Measurements from ENCODE around the gene AKAP13.

Gene AKAP13

DNA sequence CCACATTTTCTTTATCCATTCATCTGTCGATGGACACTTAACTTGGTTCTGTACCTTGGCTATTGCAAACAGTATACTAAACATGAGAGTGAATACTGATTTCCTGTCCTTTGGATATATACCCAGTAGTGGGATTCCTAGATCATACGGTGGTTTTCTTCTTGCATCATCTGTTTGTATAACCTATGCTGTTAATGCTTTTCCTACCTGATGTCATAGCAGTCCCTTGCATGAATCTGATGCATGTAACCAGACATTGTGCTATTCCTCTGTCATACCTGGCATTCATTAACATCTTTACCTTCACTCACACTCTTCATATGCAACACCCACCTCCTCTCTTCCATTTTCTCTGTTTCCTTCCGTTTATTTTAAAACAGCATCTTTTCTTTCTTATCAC lies 229.1 kb downstream of the AKAP13 start:
- no peak overlapping the region for H3K4me3 ChIP-seq (replicated peaks; ENCODE audit: low read depth, low read length)
- TF ChIP-seq, protein P1, sequence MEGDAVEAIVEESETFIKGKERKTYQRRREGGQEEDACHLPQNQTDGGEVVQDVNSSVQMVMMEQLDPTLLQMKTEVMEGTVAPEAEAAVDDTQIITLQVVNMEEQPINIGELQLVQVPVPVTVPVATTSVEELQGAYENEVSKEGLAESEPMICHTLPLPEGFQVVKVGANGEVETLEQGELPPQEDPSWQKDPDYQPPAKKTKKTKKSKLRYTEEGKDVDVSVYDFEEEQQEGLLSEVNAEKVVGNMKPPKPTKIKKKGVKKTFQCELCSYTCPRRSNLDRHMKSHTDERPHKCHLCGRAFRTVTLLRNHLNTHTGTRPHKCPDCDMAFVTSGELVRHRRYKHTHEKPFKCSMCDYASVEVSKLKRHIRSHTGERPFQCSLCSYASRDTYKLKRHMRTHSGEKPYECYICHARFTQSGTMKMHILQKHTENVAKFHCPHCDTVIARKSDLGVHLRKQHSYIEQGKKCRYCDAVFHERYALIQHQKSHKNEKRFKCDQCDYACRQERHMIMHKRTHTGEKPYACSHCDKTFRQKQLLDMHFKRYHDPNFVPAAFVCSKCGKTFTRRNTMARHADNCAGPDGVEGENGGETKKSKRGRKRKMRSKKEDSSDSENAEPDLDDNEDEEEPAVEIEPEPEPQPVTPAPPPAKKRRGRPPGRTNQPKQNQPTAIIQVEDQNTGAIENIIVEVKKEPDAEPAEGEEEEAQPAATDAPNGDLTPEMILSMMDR (IDR thresholded peaks at IDR 0.05; ENCODE audit: low read depth, low read length, missing control alignments), result no peak
- DNase-seq (ENCODE audit: extremely low read depth, low read depth), result no peak

DNA sequence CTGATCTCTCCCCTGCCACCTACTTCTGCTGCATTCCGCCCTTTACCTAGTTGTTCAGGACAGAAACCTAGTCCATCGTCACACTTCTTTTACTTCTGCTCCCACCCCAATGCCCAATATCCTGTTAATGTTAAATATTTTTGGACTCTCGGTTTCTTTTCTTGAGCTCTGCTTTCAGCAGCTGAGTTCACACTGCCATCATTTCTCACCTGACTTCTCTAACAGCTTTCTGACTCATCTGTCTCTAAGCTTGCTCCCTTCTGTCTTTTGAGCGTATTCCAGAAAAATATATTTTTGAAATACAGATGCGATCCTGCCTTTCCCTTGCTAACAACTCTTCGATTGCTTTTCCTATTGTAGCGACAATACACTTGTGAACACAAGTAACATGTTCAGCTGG lies 231.0 kb downstream of the AKAP13 start:
- no peak for DNase-seq (ENCODE audit: extremely low read depth, low read depth)

DNA sequence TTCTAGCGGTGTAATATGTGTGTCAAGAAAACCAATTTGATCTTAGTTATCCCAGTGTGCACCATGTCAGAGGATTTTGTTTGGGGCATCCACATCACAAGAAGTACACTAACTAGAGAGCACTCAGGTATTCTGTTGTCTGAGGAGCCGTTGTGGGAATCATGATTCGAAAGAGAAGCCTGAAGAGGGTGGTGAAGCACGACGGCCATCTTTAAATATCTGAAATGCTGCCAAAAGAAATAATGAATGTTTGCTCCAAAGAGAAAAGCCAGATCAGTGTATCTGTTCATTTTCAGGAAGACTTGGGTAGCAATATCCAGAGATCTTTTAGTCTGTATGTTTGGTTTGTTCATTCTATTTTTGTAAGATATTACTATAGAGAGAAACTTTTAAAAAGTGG lies 233.7 kb downstream of the AKAP13 start:
- TF ChIP-seq, protein P1 (IDR thresholded peaks at IDR 0.05; ENCODE audit: low read depth, low read length, missing control alignments), result no peak
- no peak for DNase-seq (ENCODE audit: extremely low read depth, low read depth)
- H3K4me3 ChIP-seq (replicated peaks; ENCODE audit: low read depth, low read length), result no peak overlapping the region

More for the DNA sequence above, 231.0 kb downstream of the AKAP13 start:
- TF ChIP-seq, protein P1 (IDR thresholded peaks at IDR 0.05; ENCODE audit: low read depth, low read length, missing control alignments), result no peak
- no peak overlapping the region for H3K4me3 ChIP-seq (replicated peaks; ENCODE audit: low read depth, low read length)

DNA sequence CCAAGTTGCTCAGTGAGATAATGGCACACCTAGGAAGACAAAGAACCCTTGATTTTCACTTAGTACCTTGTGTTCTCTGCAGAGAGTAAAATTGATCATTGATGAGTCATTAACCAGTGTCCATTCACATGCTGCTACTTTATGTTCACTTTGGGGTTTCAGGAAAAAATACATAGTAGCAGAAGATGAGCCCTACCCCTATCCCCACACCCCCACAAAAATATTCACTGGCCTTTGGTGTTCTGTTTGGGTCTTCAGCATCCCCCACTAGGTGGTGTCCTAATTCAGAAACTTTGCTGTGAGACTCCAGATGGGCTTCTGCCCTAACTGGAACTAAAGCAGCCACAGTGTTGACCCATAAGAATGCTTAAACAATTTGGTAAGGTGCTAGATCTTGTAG lies 235.5 kb downstream of the AKAP13 start:
- TF ChIP-seq, protein P1 (IDR thresholded peaks at IDR 0.05; ENCODE audit: low read depth, low read length, missing control alignments), result peak; percentile 67
- no peak for DNase-seq (ENCODE audit: extremely low read depth, low read depth)
- no peak overlapping the region for H3K4me3 ChIP-seq (replicated peaks; ENCODE audit: low read depth, low read length)

DNA sequence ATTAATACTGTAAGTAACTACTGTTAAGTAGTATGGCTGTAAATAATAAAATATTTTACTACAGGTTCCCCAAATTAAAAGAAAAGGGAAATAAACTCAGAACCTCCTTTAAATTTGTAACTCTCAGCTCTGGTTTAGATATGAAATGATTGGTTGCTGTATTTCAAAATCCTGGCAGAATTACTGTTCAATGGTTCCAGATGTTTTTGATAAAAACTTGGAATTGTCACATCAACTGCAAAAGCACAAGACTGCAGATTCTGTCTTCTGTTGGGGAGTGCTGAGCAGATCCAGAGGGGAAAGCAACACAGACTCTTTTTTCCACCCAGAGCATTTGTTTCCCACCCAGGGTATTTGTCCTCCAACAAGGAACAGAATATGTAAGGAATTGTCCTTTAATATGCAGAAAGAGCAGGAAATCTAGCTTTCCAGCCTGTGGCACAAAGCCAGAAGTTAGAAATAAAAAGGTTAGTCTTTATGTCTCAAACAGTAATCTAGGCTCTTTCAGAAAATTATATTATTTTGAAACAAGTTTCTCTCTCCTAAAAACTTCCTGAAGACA lies 236.2 kb downstream of the AKAP13 start:
- TF ChIP-seq, protein P1 (IDR thresholded peaks at IDR 0.05; ENCODE audit: low read depth, low read length, missing control alignments), result no peak
- H3K4me3 ChIP-seq (replicated peaks; ENCODE audit: low read depth, low read length), result no peak overlapping the region
- no peak for DNase-seq (ENCODE audit: extremely low read depth, low read depth)

DNA sequence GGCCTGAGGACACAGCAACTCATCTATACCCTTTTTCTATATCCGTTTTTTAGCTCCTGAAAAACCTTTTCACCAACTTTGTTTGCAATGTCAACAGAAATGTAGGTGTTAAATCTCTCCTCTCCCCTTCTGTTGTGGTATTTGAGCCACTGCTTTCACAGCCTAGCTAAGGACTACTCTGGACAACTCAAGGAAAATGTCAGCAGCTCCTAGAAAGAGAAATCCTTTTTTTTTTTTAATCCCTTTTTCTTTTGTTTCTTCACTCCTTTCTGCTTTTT lies 237.8 kb downstream of the AKAP13 start:
- DNase-seq (ENCODE audit: extremely low read depth, low read depth), result no peak
- no peak overlapping the region; the same call in 1 of the 2 replicates for H3K4me3 ChIP-seq (replicated peaks; ENCODE audit: low read depth, low read length)
- TF ChIP-seq, protein P1 (IDR thresholded peaks at IDR 0.05; ENCODE audit: low read depth, low read length, missing control alignments), result no peak

DNA sequence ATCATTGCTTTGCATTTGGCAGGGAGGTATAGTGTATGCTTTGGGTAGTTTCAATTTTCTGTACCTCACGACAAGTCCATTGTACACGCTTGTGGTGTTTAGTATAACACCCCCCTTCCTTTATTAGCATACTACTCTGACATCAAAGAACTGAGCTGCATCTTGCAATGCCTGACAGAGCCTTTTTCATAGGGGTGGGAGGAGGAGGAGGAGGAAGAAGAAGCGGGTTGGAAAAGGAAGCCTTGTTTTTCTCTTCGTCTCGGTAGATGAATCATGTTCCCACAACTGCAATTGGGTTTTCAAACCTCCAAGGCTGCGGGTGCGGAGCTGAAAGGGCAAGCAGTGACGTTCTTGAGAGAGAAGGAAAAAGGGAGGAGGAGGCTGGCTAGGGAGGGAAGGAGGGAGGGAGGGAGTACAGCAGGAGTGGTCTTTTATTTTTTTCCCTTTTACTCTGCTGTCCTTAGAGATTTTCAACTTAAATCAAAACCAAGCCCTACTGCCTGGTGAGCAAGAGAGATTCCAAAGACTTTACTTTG lies 238.6 kb downstream of the AKAP13 start:
- H3K4me3 ChIP-seq (replicated peaks; ENCODE audit: low read depth, low read length), result peak overlapping the region; percentile 44
- DNase-seq (ENCODE audit: extremely low read depth, low read depth), result peak; percentile 84
- TF ChIP-seq, protein P1 (IDR thresholded peaks at IDR 0.05; ENCODE audit: low read depth, low read length, missing control alignments), result no peak
